Measurements from ENCODE around the gene EHHADH. TPM values are rescaled to one million over a fixed set of nuclear protein-coding genes. Genes with fewer than 3 reads are reported as not detected.

EHHADH gene
- total and polyA plus RNA-seq, 2 experiments from 2014 or later = 2.7 to 3.1 TPM

DNA sequence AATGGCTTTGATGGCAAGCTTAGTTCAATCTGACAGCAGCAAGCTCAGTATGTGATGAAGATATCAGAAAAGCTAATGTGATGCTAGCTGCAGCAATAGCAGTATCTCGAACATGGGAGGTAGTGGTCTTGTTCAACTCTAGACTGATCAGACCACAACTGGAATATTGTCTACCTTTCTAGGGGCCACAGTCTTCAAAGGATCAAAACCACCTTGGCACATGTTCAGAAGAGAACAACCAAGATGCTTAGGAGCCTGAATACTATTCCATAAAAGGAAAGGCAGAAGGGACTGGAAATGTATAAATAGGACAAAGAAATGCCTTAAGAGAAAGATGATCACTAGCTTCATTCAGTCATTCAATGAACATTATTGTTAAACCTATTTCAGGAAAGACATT is 103.3 kb downstream of the EHHADH start:
- WGBS, 2 experiments (ENCODE audit: low coverage in 1 of 2, low lambda C conversion rate in 2 of 2, missing lambda C conversion rate in 2 of 2) = 27 to 36% methylated on average over 1 of the region's 1 CpG
- H3K9ac ChIP-seq = no peak overlapping the region
- H3K4me2 ChIP-seq (ENCODE audit: unreplicated experiment) = no peak overlapping the region
- no peak for TF ChIP-seq EZH2phosphoT487 (IDR thresholded peaks at IDR 0.05; ENCODE audit: insufficient read depth, low read depth)
- no peak for TF ChIP-seq EZH2 (IDR thresholded peaks at IDR 0.05; ENCODE audit: insufficient read depth, poor library complexity, severe bottlenecking)
- no peak overlapping the region for H3K27ac ChIP-seq
- no peaks in the 10 kb centered on the region for H4K20me1 ChIP-seq (ENCODE audit: insufficient read depth)
- no peaks in the 10 kb centered on the region for H3K4me1 ChIP-seq (ENCODE audit: insufficient read depth)
- H2AFZ ChIP-seq = no peak overlapping the region
- H3F3A ChIP-seq (ENCODE audit: insufficient read depth) = no peaks in the 10 kb centered on the region
- peaks cover 73% of the 10 kb centered on the region for H3K27me3 ChIP-seq (replicated peaks; ENCODE audit: insufficient read depth)
- in situ Hi-C loops (cut with MboI) = no loop called here
- no peaks in the 10 kb centered on the region for H3K9me3 ChIP-seq (ENCODE audit: low read depth)
- no peaks in the 10 kb centered on the region for H3K9me2 ChIP-seq (ENCODE audit: insufficient read depth)
- no peaks in the 10 kb centered on the region for H3K79me2 ChIP-seq (ENCODE audit: insufficient read depth)
- DNase-seq = no peak
- H3K36me3 ChIP-seq (ENCODE audit: low read depth) = no peaks in the 10 kb centered on the region
- no peak overlapping the region for H3K4me3 ChIP-seq

DNA sequence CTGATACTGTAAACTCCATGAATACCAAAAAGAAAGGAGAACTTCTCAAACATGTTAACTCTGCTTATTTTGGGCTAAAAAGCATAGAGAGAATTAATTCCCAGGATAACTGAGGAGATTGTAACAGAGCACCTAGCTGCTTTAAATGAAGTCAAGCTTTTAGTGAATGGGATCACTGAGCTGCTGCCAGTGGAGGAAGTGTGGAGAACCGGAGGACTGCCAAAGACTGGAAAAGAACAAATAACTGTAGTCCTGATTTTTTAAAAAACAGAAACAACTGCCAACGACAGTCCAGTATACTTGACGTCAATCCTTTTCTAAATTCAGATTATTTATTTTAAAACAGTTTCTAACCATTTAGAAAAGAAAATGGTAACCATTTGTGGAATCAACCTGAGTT is 104.3 kb downstream of the EHHADH start:
- no peaks in the 10 kb centered on the region for H3K9me3 ChIP-seq (ENCODE audit: low read depth)
- H3K9me2 ChIP-seq (ENCODE audit: insufficient read depth) = no peaks in the 10 kb centered on the region
- no peaks in the 10 kb centered on the region for H3K4me1 ChIP-seq (ENCODE audit: insufficient read depth)
- no peak overlapping the region for H3K27ac ChIP-seq
- DNase-seq = no peak
- TF ChIP-seq EZH2phosphoT487 (IDR thresholded peaks at IDR 0.05; ENCODE audit: insufficient read depth, low read depth) (no peak), EZH2 (IDR thresholded peaks at IDR 0.05; ENCODE audit: insufficient read depth, poor library complexity, severe bottlenecking) (no peak)
- H3K36me3 ChIP-seq (ENCODE audit: low read depth) = no peaks in the 10 kb centered on the region
- H3K27me3 ChIP-seq (replicated peaks; ENCODE audit: insufficient read depth) = peaks cover 76% of the 10 kb centered on the region
- in situ Hi-C loops (cut with MboI) = no loop called here
- H2AFZ ChIP-seq = no peak overlapping the region
- no peak overlapping the region for H3K4me3 ChIP-seq
- no peaks in the 10 kb centered on the region for H3K79me2 ChIP-seq (ENCODE audit: insufficient read depth)
- 20 to 24% methylated on average over 3 of the region's 3 CpGs for WGBS, 2 experiments (ENCODE audit: low coverage in 1 of 2, low lambda C conversion rate in 2 of 2, missing lambda C conversion rate in 2 of 2)
- H3F3A ChIP-seq (ENCODE audit: insufficient read depth) = no peaks in the 10 kb centered on the region
- no peak overlapping the region for H3K4me2 ChIP-seq (ENCODE audit: unreplicated experiment)
- H3K9ac ChIP-seq = no peak overlapping the region
- no peaks in the 10 kb centered on the region for H4K20me1 ChIP-seq (ENCODE audit: insufficient read depth)

DNA sequence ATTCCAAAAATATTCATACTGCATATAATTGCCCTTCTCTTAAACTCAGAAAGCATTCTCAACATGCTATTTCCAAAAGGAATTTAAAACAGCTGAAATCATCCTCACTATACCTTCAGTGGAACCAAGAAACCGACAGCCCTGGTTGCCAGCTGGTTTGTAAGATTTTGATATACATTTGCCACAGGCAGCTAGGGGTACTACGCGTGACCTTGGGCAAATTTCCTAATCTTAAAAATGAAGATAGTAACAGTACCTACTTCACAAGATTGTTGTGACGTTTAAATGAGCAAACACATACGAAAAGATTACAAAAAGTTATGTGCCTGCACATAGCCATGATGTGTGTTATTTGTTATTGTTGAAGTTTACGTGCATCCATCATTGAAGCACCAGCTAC is 108.3 kb downstream of the EHHADH start:
- in situ Hi-C loops (cut with MboI) = no loop called here
- H3K79me2 ChIP-seq (ENCODE audit: insufficient read depth) = no peaks in the 10 kb centered on the region
- no peak overlapping the region for H3K9ac ChIP-seq
- no peaks in the 10 kb centered on the region for H3K9me2 ChIP-seq (ENCODE audit: insufficient read depth)
- H3K36me3 ChIP-seq (ENCODE audit: low read depth) = no peaks in the 10 kb centered on the region
- TF ChIP-seq EZH2 (IDR thresholded peaks at IDR 0.05; ENCODE audit: insufficient read depth, poor library complexity, severe bottlenecking) (no peak), EZH2phosphoT487 (IDR thresholded peaks at IDR 0.05; ENCODE audit: insufficient read depth, low read depth) (no peak)
- no peak overlapping the region for H3K4me3 ChIP-seq
- no peak overlapping the region for H3K4me2 ChIP-seq (ENCODE audit: unreplicated experiment)
- no peaks in the 10 kb centered on the region for H3K9me3 ChIP-seq (ENCODE audit: low read depth)
- H4K20me1 ChIP-seq (ENCODE audit: insufficient read depth) = no peaks in the 10 kb centered on the region
- DNase-seq = no peak
- no peak overlapping the region for H3K27ac ChIP-seq
- H3K27me3 ChIP-seq (replicated peaks; ENCODE audit: insufficient read depth) = peaks cover 48% of the 10 kb centered on the region
- H2AFZ ChIP-seq = no peak overlapping the region
- H3F3A ChIP-seq (ENCODE audit: insufficient read depth) = no peaks in the 10 kb centered on the region
- WGBS, 2 experiments (ENCODE audit: low coverage in 1 of 2, low lambda C conversion rate in 2 of 2, missing lambda C conversion rate in 2 of 2) = 60 to 65% methylated on average over 6 of the region's 6 CpGs
- no peaks in the 10 kb centered on the region for H3K4me1 ChIP-seq (ENCODE audit: insufficient read depth)

DNA sequence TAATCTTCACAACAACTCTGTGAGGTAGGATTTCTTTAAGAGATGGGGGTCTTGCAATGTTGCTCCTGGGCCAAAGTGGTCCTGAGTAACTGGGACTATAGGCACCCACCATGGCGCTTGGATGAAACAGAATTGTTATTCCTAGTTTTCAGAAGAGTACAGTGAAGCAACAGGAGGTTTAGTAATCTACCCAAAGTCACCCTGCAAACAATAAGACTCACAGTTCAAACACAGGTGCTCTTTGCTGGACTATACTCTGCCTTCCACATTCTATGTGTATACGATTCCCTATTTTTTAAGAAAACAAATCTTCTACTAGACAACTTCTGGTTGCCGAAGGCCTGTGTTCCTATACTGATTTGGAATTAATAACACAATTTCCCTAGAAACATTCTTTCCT is 109.1 kb downstream of the EHHADH start:
- Histone ChIP-seq H3F3A (ENCODE audit: insufficient read depth) (no peaks in the 10 kb centered on the region), H3K4me3 (no peak overlapping the region), H3K9me2 (ENCODE audit: insufficient read depth) (no peaks in the 10 kb centered on the region), H3K79me2 (ENCODE audit: insufficient read depth) (no peaks in the 10 kb centered on the region), H3K4me1 (ENCODE audit: insufficient read depth) (no peaks in the 10 kb centered on the region), H2AFZ (no peak overlapping the region), H3K36me3 (ENCODE audit: low read depth) (no peaks in the 10 kb centered on the region), H3K9me3 (ENCODE audit: low read depth) (no peaks in the 10 kb centered on the region), H3K27me3 (replicated peaks; ENCODE audit: insufficient read depth) (peaks cover 41% of the 10 kb centered on the region), H4K20me1 (ENCODE audit: insufficient read depth) (no peaks in the 10 kb centered on the region), H3K4me2 (ENCODE audit: unreplicated experiment) (no peak overlapping the region), H3K27ac (no peak overlapping the region), H3K9ac (no peak overlapping the region)
- no peak for TF ChIP-seq EZH2 (IDR thresholded peaks at IDR 0.05; ENCODE audit: insufficient read depth, poor library complexity, severe bottlenecking)
- no peak for TF ChIP-seq EZH2phosphoT487 (IDR thresholded peaks at IDR 0.05; ENCODE audit: insufficient read depth, low read depth)
- no peak for DNase-seq
- WGBS, 2 experiments (ENCODE audit: low coverage in 1 of 2, low lambda C conversion rate in 2 of 2, missing lambda C conversion rate in 2 of 2) = 66 to 67% methylated on average over 3 of the region's 3 CpGs
- in situ Hi-C loops (cut with MboI) = no loop called here

Small RNAs within 50 kb of the gene (microRNA-seq; reads per million reads assigned to microRNA genes)
- not detected for gene MIR5588 (ENCODE audit: borderline number of aligned reads)

Small RNAs within 50 kb of the gene (small RNA-seq; reads per million reads assigned to genes)
- not detected for gene MIR5588 (ENCODE audit: low read depth, low replicate concordance)

Other genes starting within 250 kb of the EHHADH start
- gene C3orf70, start 101.0 kb downstream of the EHHADH start, total RNA-seq (2014; rRNA removed; shearing (Covaris generic)) = not detected in 2 replicates
- gene C3orf70, start 101.0 kb downstream of the EHHADH start, polyA plus RNA-seq (2016; fragmentation: Nextera tagmentation; extraction: Ambion mirVana) = not detected in 2 replicates
- gene MAP3K13, start 109.1 kb upstream of the EHHADH start, total RNA-seq (2014; rRNA removed; shearing (Covaris generic)) = 14.8 and 16.7 TPM in 2 replicates
- 45.2 and 52.5 TPM in 2 replicates for gene MAP3K13, start 109.1 kb upstream of the EHHADH start, polyA plus RNA-seq (2016; fragmentation: Nextera tagmentation; extraction: Ambion mirVana)
- 13.2 and 15.8 TPM in 2 replicates for gene TMEM41A, start 245.0 kb upstream of the EHHADH start, total RNA-seq (2014; rRNA removed; shearing (Covaris generic))
- gene TMEM41A, start 245.0 kb upstream of the EHHADH start, polyA plus RNA-seq (2016; fragmentation: Nextera tagmentation; extraction: Ambion mirVana) = 15.9 and 20.3 TPM in 2 replicates

All from GM23248 (cell line).